K562 (cell line): ENCODE results near the gene UBE2S. TPM values are rescaled to one million over a fixed set of nuclear protein-coding genes. Genes with fewer than 3 reads are reported as not detected.

Source experiments
- ATAC-seq: fragments of 200-7000 bp; cut with Tn5 transposase; 3 replicates; pipeline ENCODE4 v1.9.1; 2020; ENCODE audit warnings: moderate library complexity
- BruUV-seq: library from RNA; stranded (reverse); fragments of 400-500 nt; replicated peaks from 2 replicates; lab custom pipeline; 2021; lab: Mats Ljungman, UMichigan
- CTCF ChIA-PET: fragments of 300-600 bp; formaldehyde crosslinking; extraction: SDS; loops from one replicate; lab custom pipeline; 2021; ENCODE audit warnings: low intra/inter-chr PET ratio; lab: Yijun Ruan, JAX
- POLR2A ChIA-PET: fragments of 300-600, 350-650 bp; sonication (Branson Sonifier 250); formaldehyde crosslinking; extraction: SDS; loops from one replicate; lab custom pipeline; 2021; ENCODE audit warnings: antibody characterized with exemption, inconsistent platforms; lab: Yijun Ruan, JAX
- DNase-seq, 4 experiments: peaks; one replicate each; pipeline versions ENCODE4 v3.0.0 to v3.0.0-alpha.2; 2011 to 2018; ENCODE audit warnings: low spot score in 3 of 4, mixed read lengths in 3 of 4; ENCODE audit errors: extremely low read depth in 1 of 4
- FAIRE-seq: peaks from 2 replicates; lab custom pipeline; 2011; peaks lifted over from hg19 to GRCh38; lab: Jason Lieb, UNC
- H2AFZ ChIP-seq: 2 replicates; pipeline ENCODE4 v1.6.0; 2011; ENCODE audit warnings: low read depth, low read length, control low read depth, inconsistent platforms
- H3K27ac ChIP-seq: fragments of 200-600 bp; 3 replicates; pipeline ENCODE4 v1.8.0; 2011; ENCODE audit warnings: low read depth, mild to moderate bottlenecking, control low read depth, inconsistent platforms, low read length, moderate library complexity, mixed read lengths; ENCODE audit errors: extremely low read depth
- H3K27me3 ChIP-seq, 2 experiments: fragments of 300-600 bp in 1 of 2; 2 replicates in 1 of 2; 3 replicates in 1 of 2; pipeline versions ENCODE4 v1.6.0 to v1.8.0; 2011; ENCODE audit warnings: inconsistent platforms in 2 of 2, low read length in 2 of 2, mild to moderate bottlenecking in 1 of 2, mixed read lengths in 1 of 2, moderate library complexity in 1 of 2; ENCODE audit not compliant: control insufficient read depth in 2 of 2, insufficient read depth in 2 of 2
- H3K36me3 ChIP-seq: fragments of 300-600 bp; 3 replicates; pipeline ENCODE4 v1.8.0; 2011; ENCODE audit warnings: mild to moderate bottlenecking, low read length, inconsistent platforms; ENCODE audit not compliant: control insufficient read depth, insufficient read depth
- H3K4me1 ChIP-seq, 2 experiments: fragments of 200-600 bp in 1 of 2; replicated peaks in 1 of 2; 2 replicates in 1 of 2; 3 replicates in 1 of 2; pipeline versions ENCODE4 v1.5.1 to v1.8.0; 2011; ENCODE audit warnings: inconsistent platforms in 2 of 2, low read length in 2 of 2, mild to moderate bottlenecking in 1 of 2, mixed read lengths in 1 of 2, moderate library complexity in 1 of 2; ENCODE audit not compliant: control insufficient read depth in 2 of 2, insufficient read depth in 2 of 2
- H3K4me2 ChIP-seq: 2 replicates; pipeline ENCODE4 v1.6.1; 2011; ENCODE audit warnings: low read length, control low read depth, inconsistent platforms, mixed read lengths; ENCODE audit not compliant: insufficient read depth
- H3K4me3 ChIP-seq: fragments of 200-600 bp; sonication (generic), shearing (Covaris generic); 2 replicates; pipeline ENCODE4 v1.5.1; 2016; ENCODE audit warnings: control low read depth, inconsistent platforms
- H3K79me2 ChIP-seq: fragments of 200-600 bp; 3 replicates; pipeline ENCODE4 v1.8.0; 2011; ENCODE audit warnings: low read length, inconsistent platforms; ENCODE audit not compliant: control insufficient read depth, insufficient read depth
- H3K9ac ChIP-seq, 2 experiments: 2 replicates each; pipeline versions ENCODE4 v1.6.0 to v1.6.1; 2011; ENCODE audit warnings: low read depth in 2 of 2, low read length in 2 of 2, control low read depth in 1 of 2, inconsistent platforms in 1 of 2, mild to moderate bottlenecking in 1 of 2, mixed read lengths in 1 of 2; ENCODE audit not compliant: insufficient read depth in 1 of 2
- H3K9me1 ChIP-seq: one replicate; pipeline ENCODE4 v1.6.0; 2011; ENCODE audit warnings: inconsistent platforms, mild to moderate bottlenecking, low read length, moderate library complexity; ENCODE audit not compliant: control insufficient read depth, insufficient read depth
- H3K9me3 ChIP-seq: replicated peaks from 2 replicates; pipeline ENCODE4 v1.5.1; 2011; ENCODE audit warnings: low read depth, low read length, inconsistent platforms; ENCODE audit not compliant: control insufficient read depth, insufficient read depth
- H4K20me1 ChIP-seq: replicated peaks from 2 replicates; pipeline ENCODE4 v1.6.1; 2011; ENCODE audit warnings: low read length, inconsistent platforms, mixed read lengths; ENCODE audit not compliant: control insufficient read depth, insufficient read depth
- BDP1 ChIP-seq: IDR thresholded peaks from 3 replicates; pipeline ENCODE4 v1.6.1; 2011; ENCODE audit not compliant: insufficient read length, insufficient read depth
- CBX2 ChIP-seq: fragments of 200-600 bp; sonication (generic); IDR thresholded peaks from one replicate; pipeline ENCODE4 v1.6.1; 2012; ENCODE audit warnings: mild to moderate bottlenecking, low read length, inconsistent platforms; ENCODE audit not compliant: insufficient read depth, poor library complexity, severe bottlenecking
- EHMT2 ChIP-seq: fragments of 450-650 bp; IDR thresholded peaks from 2 replicates; pipeline ENCODE4 v1.6.1; 2018; ENCODE audit warnings: antibody characterized with exemption
- MECOM ChIP-seq: fragments of 250-450 bp; sonication (Bioruptor Pico); IDR thresholded peaks from 2 replicates; pipeline ENCODE4 v1.8.0; 2022; ENCODE audit warnings: inconsistent platforms
- PHF20 ChIP-seq: fragments of 450-650 bp; IDR thresholded peaks from 2 replicates; pipeline ENCODE4 v1.6.1; 2018; ENCODE audit not compliant: partially characterized antibody
- PURB ChIP-seq: sonication (generic); formaldehyde crosslinking; IDR thresholded peaks from 2 replicates; pipeline ENCODE4 v1.9.0; 2021; ENCODE audit warnings: low read depth, mild to moderate bottlenecking, missing genetic modification reagents
- RBM34 ChIP-seq: fragments of 200-400 bp; formaldehyde crosslinking; IDR thresholded peaks from 2 replicates; pipeline ENCODE4 v1.6.1; 2018; ENCODE audit warnings: low read length, borderline replicate concordance; ENCODE audit not compliant: insufficient read depth
- SRF ChIP-seq, 2 experiments: fragments of 250-450, 450-650 bp in 1 of 2; sonication (Bioruptor Pico) in 1 of 2; sonication (generic) in 1 of 2; formaldehyde crosslinking; IDR thresholded peaks; 2 replicates each; pipeline versions ENCODE4 v1.5.0 to v1.5.1; 2020 to 2022; ENCODE audit warnings: mild to moderate bottlenecking in 1 of 2, missing genetic modification reagents in 1 of 2
- TAF7 ChIP-seq: fragments of 450-650 bp; IDR thresholded peaks from 2 replicates; pipeline ENCODE4 v1.6.1; 2016; ENCODE audit warnings: missing genetic modification characterization, missing compliant biosample characterization
- USF1 ChIP-seq: sonication (generic); formaldehyde crosslinking; IDR thresholded peaks from 2 replicates; pipeline ENCODE4 v1.9.0; 2022; ENCODE audit warnings: mild to moderate bottlenecking, missing genetic modification reagents
- ZFPM2 ChIP-seq: fragments of 250-450 bp; sonication (Bioruptor Pico); IDR thresholded peaks from 2 replicates; pipeline ENCODE4 v1.5.1; 2022; ENCODE audit warnings: mild to moderate bottlenecking
- ZNF184 ChIP-seq: sonication (generic); formaldehyde crosslinking; IDR thresholded peaks from 2 replicates; pipeline ENCODE4 v1.5.0; 2020; ENCODE audit warnings: missing genetic modification reagents
- ZNF766 ChIP-seq: fragments of 200-800 bp; sonication (Bioruptor generic); conservative IDR thresholded peaks from 2 replicates; pipeline ENCODE4 v1.6.1; 2016; ENCODE audit warnings: missing genetic modification characterization, missing compliant biosample characterization
- ZNF780A ChIP-seq: fragments of 250-450 bp; sonication (Bioruptor Pico); IDR thresholded peaks from 2 replicates; pipeline ENCODE4 v1.5.0; 2021; ENCODE audit warnings: mild to moderate bottlenecking
- WGBS: fragments of 100-300 bp; shearing (Covaris generic); methylation state at CpG from one replicate; pipeline ENCODE4 v1.1.6; 2016; ENCODE audit warnings: low coverage, mixed read lengths; ENCODE audit not compliant: insufficient coverage; ENCODE audit errors: missing lambda C conversion rate; 5-methylcytosine and 5-hydroxymethylcytosine counted together
- in situ Hi-C: fragments of 300-500 bp; cut with MboI; formaldehyde crosslinking; loops from 4 replicates; pipeline ENCODE4 v1.15.0; 2018; ENCODE audit warnings: inconsistent platforms, mixed read lengths
- intact Hi-C: fragments of 100-400 bp; cut with micrococcal nuclease; formaldehyde crosslinking; loops from 2 replicates; pipeline ENCODE4 v1.14.2; 2022
- polyA plus RNA-seq, 8 experiments: library from polyadenylated mRNA; depleted of rRNA in 4 of 8; stranded (reverse) in 5 of 8; unstranded in 3 of 8; fragments of >200 nt; fragmentation: Nextera tagmentation in 2 of 8; fragmentation: Illumina TruSeq in 1 of 8; extraction: Ambion mirVana in 2 of 8; extraction: Trizol in 1 of 8; gene quantifications; 2 replicates each; pipeline versions ENCODE4 v1.2.1 to v1.2.3, GENCODE V29; 2011 to 2014; ENCODE audit warnings: inconsistent platforms in 1 of 8, missing spikeins in 1 of 8
- total RNA-seq, 7 experiments: library from RNA; depleted of rRNA in 6 of 7; stranded (reverse); fragments of >200 nt in 6 of 7; fragmentation: Illumina TruSeq in 2 of 7; extraction: Trizol in 2 of 7; gene quantifications; 2 replicates each; pipeline versions ENCODE4 v1.2.1 to v1.2.3, GENCODE V29; 2011 to 2021; ENCODE audit warnings: low replicate concordance in 1 of 7
- TF ChIP-seq, protein P1 (sequence below): sonication (generic); formaldehyde crosslinking; IDR thresholded peaks from 2 replicates; pipeline ENCODE4 v1.9.0; 2022; ENCODE audit warnings: mild to moderate bottlenecking, missing genetic modification reagents
- TF ChIP-seq, protein P2 (sequence below): fragments of 450-650 bp; formaldehyde crosslinking; IDR thresholded peaks from 2 replicates; pipeline ENCODE4 v1.4.0; 2022; ENCODE audit warnings: missing genetic modification characterization
- TF ChIP-seq, protein P3 (sequence below): fragments of 450-650 bp; IDR thresholded peaks from 2 replicates; pipeline ENCODE4 v1.6.1; 2016; ENCODE audit warnings: borderline replicate concordance
- TF ChIP-seq, protein P4 (sequence below): IDR thresholded peaks from 3 replicates; pipeline ENCODE4 v1.6.1; 2011; ENCODE audit warnings: borderline replicate concordance, mild to moderate bottlenecking; ENCODE audit not compliant: insufficient read length, insufficient read depth

Gene UBE2S
- total and polyA plus RNA-seq, 9 of the 15 experiments (the other 6 are each of a cell fraction or from before 2014, with no cell fraction given): 1.5 to 1,305 (median 157) TPM

GRCh38 chr19:55435020-55435419 is 27.4 kb upstream of the UBE2S start:
- DNase-seq: no peak
- no peak for ATAC-seq
- no TSS peak for BruUV-seq
- ChIA-PET POLR2A (no interaction called here), CTCF (no interaction called here)
- Histone ChIP-seq H3K9ac (no peak overlapping the region), H3K27me3 (peaks cover 0 to 11% of the 10 kb centered on the region in 2 experiments; a peak in 2 of 5 replicates), H4K20me1 (peaks cover 14% of the 10 kb centered on the region), H2AFZ (no peak overlapping the region), H3K4me3 (no peak overlapping the region), H3K79me2 (no peaks in the 10 kb centered on the region), H3K4me1 (peaks cover under 1 to 18% of the 10 kb centered on the region in 2 experiments; a peak in 4 of 5 replicates), H3K4me2 (no peak overlapping the region), H3K27ac (no peak overlapping the region), H3K9me1 (no peaks in the 10 kb centered on the region), H3K9me3 (no peaks in the 10 kb centered on the region), H3K36me3 (no peaks in the 10 kb centered on the region)
- intact Hi-C loops (no loop called here), in situ Hi-C loops (loop anchor here (25.0 kb wide), 1 partner anchor 773 kb away; the partner anchor contains the start of gene LILRB4)
- peak; percentile 94 for FAIRE-seq
- no CpG with 5 or more reads among the region's 4 CpGs for WGBS
- no peak for TF ChIP-seq ZNF766 (CRISPR knock-in tag)
- TF ChIP-seq SRF (CRISPR knock-in tag; IDR thresholded peaks at IDR 0.05): no peak
- no peak for TF ChIP-seq BDP1
- TF ChIP-seq RBM34: no peak
- TF ChIP-seq, protein P1, sequence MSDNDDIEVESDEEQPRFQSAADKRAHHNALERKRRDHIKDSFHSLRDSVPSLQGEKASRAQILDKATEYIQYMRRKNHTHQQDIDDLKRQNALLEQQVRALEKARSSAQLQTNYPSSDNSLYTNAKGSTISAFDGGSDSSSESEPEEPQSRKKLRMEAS: 0 out of 2 replicates have a peak, but pooled peaks have one; percentile 25
- TF ChIP-seq, protein P2, sequence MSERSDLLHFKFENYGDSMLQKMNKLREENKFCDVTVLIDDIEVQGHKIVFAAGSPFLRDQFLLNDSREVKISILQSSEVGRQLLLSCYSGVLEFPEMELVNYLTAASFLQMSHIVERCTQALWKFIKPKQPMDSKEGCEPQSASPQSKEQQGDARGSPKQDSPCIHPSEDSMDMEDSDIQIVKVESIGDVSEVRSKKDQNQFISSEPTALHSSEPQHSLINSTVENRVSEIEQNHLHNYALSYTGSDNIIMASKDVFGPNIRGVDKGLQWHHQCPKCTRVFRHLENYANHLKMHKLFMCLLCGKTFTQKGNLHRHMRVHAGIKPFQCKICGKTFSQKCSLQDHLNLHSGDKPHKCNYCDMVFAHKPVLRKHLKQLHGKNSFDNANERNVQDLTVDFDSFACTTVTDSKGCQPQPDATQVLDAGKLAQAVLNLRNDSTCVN (CRISPR knock-in tag): 0 out of 2 replicates have a peak, but pooled peaks have one; percentile 47
- TF ChIP-seq ZNF184 (CRISPR knock-in tag): no peak
- no peak for TF ChIP-seq TAF7 (tag)
- TF ChIP-seq, protein P3, sequence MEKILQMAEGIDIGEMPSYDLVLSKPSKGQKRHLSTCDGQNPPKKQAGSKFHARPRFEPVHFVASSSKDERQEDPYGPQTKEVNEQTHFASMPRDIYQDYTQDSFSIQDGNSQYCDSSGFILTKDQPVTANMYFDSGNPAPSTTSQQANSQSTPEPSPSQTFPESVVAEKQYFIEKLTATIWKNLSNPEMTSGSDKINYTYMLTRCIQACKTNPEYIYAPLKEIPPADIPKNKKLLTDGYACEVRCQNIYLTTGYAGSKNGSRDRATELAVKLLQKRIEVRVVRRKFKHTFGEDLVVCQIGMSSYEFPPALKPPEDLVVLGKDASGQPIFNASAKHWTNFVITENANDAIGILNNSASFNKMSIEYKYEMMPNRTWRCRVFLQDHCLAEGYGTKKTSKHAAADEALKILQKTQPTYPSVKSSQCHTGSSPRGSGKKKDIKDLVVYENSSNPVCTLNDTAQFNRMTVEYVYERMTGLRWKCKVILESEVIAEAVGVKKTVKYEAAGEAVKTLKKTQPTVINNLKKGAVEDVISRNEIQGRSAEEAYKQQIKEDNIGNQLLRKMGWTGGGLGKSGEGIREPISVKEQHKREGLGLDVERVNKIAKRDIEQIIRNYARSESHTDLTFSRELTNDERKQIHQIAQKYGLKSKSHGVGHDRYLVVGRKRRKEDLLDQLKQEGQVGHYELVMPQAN: no peak; the same call in 1 of the 2 replicates
- no peak for TF ChIP-seq ZNF780A (CRISPR knock-in tag)
- TF ChIP-seq CBX2: no peak
- TF ChIP-seq USF1 (CRISPR knock-in tag): 0 out of 2 replicates have a peak, but pooled peaks have one; percentile 28
- TF ChIP-seq, protein P4, sequence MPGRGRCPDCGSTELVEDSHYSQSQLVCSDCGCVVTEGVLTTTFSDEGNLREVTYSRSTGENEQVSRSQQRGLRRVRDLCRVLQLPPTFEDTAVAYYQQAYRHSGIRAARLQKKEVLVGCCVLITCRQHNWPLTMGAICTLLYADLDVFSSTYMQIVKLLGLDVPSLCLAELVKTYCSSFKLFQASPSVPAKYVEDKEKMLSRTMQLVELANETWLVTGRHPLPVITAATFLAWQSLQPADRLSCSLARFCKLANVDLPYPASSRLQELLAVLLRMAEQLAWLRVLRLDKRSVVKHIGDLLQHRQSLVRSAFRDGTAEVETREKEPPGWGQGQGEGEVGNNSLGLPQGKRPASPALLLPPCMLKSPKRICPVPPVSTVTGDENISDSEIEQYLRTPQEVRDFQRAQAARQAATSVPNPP: no peak
- no peak for TF ChIP-seq MECOM (CRISPR knock-in tag)
- TF ChIP-seq PHF20: peak; percentile 59
- no peak for TF ChIP-seq ZFPM2
- TF ChIP-seq PURB (CRISPR knock-in tag): no peak
- TF ChIP-seq EHMT2: 0 out of 2 replicates have a peak, but pooled peaks have one; percentile 8
